Renal cortical epithelial cell (primary cell): Measurements from ENCODE around the gene BMI1. TPM values are rescaled to one million over a fixed set of nuclear protein-coding genes. Genes with fewer than 3 reads are reported as not detected.
"Not testable (repeated sequence)": the region's sequence is repeated elsewhere in the genome, so short reads cannot be mapped to it uniquely, and the experiment has no call there.

ENCODE experiments used
- DNase-seq: peaks from one replicate; pipeline ENCODE4 v3.0.0-alpha.2; 2011; ENCODE audit warnings: low read depth
- total RNA-seq: library from RNA; depleted of rRNA; stranded (reverse); fragments of >200 nt; gene quantifications from 2 replicates; pipeline ENCODE4 v1.2.3, GENCODE V29; 2014

BMI1 gene
- 46.2 and 78.9 TPM in 2 replicates for total RNA-seq

DNA sequence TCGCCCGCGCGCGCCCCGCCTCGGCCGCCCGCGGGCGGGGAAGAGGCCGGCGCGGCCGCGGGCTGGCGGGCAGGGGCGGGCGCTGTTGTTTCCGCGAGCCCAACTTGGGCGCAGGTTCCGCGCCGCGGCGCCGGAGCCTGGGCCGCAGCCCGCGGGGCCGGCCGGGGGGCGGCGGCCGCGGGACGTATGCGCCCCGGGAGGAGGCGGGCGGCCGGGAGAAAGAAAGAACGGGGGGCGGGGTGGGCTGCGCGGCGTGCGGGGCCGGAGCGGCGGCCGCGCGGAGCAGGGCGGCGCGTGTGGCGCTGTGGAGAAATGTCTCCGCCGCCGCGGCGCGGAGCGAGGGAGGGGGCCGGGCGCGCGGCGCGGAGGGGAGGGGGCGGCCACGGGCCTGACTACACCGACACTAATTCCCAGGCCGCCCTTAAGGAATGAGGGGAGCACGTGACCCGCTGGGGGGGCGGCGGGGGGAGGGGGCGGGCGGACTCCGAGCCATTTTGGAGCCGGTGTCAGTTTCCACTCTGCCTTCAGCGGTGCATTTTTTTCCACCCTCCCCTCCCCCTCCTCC lies at the start of gene BMI1:
Gene BMI1, plus strand, starts transcription at position 509 of the 565 bp plus-strand sequence. CDS start 5,351 bp downstream, outside the sequence.
- no peak for DNase-seq

DNA sequence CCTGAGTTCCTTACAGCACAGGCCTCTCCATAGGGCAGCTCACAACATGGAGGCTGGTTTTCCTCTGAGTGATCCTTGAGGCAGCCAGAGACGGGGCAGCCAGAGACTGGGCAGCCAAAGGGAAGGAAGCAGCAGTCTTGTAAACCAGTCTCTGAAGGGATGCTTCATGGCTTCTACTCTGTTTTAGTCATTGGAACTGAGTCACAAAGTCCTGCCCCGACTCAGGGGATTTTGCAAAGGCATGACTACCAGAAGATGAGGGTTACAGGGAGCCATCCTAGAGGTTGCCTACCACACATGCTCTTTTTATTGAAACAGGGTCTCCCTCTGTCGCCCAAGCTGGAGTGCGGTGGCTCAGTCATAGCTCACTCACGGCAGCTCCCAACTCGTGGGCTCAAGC lies 49.1 kb upstream of the BMI1 start:
- no peak for DNase-seq

- no peak for DNase-seq
Observed at GRCh38 chr10:22278441-22278782, 42.5 kb upstream of the BMI1 start.

DNA sequence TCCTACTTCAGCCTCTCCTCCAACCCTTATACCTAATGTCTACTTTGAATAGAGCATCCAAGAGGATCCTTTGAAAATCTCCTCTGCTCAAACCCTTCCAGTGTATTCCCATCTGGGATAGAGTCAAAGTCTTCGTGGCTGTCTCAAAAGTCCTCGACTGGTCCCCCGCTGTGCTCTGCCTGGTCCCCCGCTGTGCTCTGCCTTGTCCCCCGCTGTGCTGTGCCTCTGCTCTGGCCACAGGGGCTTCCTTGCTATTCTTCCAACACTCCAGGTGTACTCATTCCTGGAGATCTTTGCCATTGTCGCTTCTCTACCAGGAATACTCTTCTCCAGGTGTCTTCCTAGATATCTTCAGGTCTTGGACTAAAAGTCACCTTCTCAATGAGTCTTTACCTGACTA lies 40.8 kb upstream of the BMI1 start:
- no peak for DNase-seq

- no peak for DNase-seq
Observed at GRCh38 chr10:22285130-22285529, 35.8 kb upstream of the BMI1 start.

- no peak for DNase-seq
Observed at GRCh38 chr10:22293747-22294404, 27.0 kb upstream of the BMI1 start.

GRCh38 chr10:22294694-22295093 lies 26.2 kb upstream of the BMI1 start:
- DNase-seq: no peak

DNA sequence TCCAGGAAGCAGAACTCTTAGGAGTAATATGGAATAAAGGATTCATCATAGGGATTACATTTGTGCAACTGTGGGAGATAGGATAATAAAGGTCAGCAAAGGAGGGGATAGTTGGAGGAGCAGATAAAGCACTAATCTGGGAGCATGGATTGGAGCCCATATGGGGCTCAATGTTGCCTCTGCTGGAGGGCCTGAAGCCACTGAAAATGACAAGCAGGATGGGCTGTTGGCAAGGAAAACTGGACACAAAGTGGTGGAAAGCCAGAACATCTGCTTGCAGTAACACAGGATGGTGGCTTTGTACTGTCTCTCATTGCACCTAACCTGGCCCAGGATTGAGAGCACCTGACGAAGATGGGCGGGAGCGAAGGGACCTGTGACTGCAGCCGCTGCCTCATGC lies 19.7 kb upstream of the BMI1 start:
- no peak for DNase-seq

- no peak for DNase-seq
Observed at GRCh38 chr10:22303461-22303860, 17.4 kb upstream of the BMI1 start.

DNA sequence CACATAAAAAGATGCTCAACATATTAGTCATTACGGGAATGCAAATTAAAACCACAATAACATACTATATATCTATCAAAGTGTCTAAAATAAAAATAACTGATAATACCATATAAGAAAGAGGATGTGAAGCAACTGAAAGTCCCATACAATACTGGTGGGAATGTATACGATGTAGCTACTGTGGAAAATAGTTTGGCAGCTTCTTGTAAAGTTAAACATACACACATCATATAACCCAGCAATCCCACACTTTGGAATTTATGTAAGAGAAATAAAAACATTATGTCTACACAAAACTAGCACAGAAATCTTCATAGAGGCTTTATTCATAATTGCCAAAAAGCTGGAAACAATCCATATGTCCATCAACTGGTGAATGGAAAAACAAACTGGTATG lies 15.2 kb upstream of the BMI1 start:
- no peak for DNase-seq

GRCh38 chr10:22308390-22308789 lies 12.5 kb upstream of the BMI1 start:
- no peak for DNase-seq

DNA sequence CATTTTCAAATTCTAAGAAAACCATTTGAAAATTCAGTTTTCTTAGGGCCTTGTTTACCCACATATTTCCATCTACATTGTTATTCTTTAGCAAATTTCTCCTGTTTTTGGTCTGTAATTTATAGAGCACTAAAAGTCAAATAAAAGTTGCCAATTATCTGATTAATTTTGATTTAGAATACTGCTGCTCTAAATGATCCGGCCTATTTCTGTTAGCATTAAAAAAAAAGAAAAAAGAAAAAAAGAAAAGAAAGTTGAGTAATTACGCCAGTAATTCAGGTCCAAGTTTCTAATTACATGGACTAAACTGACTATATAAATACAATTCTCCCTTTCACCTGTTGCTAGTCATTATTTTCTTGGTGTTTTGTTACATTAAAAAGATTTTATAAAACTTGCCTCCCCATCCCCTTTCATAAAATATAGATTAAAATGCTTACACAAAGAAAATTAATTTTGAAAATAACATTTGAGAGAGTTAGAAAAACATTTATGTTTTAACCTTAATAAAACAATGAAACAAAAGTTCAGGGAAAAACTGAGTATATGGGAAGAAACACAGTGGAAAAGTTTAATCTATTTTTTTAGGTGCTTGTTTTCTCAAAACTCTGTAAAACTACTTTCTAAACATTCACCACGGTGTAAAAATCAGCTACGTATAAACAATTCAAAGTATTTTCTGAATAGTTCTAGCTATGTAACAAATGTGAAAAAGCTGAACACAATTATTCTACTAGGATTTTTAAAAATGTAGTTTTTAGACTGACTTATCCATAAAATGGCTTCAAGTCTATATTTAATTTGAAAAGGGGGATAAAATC lies 11.5 kb upstream of the BMI1 start:
- no peak for DNase-seq

GRCh38 chr10:22310012-22310411 lies 10.9 kb upstream of the BMI1 start:
- DNase-seq: not testable (repeated sequence)

DNA sequence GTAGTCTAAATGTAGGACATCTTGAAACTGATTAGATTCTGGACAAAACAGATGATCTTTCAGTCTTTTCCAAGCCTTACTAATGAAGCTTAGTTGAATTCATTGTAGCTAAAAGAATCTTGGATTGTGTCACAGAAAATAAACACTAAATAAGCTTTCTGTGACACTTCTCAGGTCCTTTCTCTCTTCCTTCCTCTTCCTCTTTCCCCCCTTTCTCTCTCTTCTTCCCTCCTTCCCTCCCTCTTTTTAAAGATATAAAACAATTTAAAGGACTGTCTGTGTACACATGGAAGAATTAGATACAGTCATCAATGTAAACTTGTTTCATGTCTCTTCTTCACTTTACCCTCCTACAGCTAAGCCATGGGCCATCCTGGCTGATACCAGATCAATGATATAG lies 10.0 kb upstream of the BMI1 start:
- no peak for DNase-seq

- no peak for DNase-seq
Observed at GRCh38 chr10:22314852-22315251, 6.0 kb upstream of the BMI1 start.

- DNase-seq: no peak
Observed at GRCh38 chr10:22315455-22316285, 5.2 kb upstream of the BMI1 start.

DNA sequence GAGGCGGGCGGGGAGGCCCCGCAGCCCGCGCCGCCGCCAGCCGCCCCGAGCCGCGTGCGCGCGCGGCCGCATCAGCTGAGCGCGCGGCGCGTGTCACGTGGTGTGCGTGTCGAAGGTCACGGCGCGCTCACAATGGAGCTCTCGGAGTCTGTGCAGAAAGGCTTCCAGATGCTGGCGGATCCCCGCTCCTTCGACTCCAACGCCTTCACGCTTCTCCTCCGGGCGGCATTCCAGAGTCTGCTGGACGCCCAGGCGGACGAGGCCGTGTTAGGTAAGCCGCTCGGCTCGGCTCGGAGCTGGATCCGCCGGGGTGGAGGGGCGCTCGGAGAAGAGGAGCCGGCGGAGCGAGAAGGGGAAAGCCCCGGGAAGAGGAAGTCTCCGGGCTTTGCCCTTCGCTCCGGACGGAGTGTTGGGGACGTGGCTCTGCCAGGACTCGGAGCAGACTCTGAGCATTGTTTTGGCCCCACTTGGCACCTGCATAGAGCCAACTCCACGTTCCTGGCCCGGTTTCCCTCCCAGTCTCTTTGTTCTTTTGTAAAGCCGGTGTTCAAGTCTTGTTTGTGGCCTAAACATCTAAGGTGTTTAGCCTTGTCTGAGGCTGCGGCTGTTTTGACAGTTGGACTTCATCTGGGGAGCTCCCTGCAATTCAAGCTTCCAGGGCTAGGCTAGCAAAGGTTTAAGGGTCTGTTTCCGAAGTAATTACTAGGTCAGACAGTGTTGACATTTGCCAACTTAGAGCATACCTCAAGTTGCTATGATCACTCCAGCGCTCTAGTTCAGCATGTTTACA lies 4.4 kb upstream of the BMI1 start, which contains the start of gene COMMD3:
Gene COMMD3, plus strand, starts transcription at position 103 of the 790 bp plus-strand sequence. Its CDS starts 30 bp downstream, at position 133.
- DNase-seq: peak; percentile 48

DNA sequence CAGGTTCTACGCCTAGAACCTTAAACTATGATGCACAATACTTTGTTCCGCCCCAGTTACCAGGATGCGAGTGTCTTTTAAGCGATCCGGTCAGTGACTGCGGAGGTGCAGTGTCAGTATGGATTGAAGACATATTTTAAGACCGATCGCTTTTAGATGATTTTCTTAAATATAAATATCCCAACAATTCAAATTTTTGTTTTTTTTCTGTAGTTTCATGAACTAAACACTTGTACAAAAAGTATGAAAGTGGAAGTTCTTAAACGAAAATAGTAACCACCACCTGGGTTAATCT lies 3.9 kb upstream of the BMI1 start:
- DNase-seq: no peak

DNA sequence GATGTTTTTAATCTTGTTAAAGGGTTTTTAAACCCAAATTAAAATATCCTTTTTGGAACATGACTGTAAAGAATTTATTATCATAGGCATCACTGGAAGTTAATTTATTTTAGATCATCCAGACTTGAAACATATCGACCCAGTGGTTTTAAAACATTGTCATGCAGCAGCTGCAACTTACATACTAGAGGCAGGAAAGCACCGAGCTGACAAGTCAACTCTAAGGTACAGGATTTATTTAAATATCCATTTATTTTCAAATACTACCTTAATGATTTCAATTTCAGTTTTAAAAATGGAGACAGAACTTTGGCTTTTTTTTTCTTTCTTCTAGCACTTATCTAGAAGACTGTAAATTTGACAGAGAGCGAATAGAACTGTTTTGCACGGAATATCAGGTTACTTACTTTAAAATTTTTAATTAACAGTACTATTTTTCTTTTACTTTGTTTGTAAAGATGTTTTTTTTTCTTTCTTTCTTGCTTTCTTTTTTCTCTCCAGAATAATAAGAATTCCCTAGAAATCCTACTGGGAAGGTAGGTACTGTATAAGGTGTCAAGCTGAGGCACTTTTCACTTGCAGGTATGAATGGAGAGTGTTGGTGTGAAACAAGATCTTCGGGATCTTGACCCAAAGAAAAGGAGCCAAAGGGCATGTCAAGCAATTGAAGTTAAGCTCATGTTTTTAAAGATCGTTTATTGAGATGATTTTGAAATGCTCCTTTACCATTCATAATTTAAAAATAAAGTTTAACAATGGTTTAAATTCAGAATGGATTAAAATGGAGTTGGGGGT lies 2.9 kb upstream of the BMI1 start:
- no peak for DNase-seq

DNA sequence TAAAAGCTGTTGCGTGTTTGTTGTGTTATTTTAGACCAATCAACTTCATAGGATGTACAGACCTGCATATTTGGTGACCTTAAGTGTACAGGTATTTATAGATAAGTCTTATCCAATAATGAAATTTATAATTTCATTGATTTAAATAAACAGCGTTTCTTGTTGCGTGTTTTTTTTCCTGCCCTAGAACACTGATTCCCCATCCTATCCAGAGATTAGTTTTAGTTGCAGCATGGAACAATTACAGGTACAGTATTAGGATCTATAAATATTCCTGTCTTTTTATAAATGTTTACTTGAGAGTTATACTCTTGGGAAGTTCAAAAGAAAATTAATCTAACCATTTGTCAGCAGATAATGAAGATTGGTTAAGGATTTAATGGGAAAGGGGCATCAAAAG lies 2.1 kb upstream of the BMI1 start:
- no peak for DNase-seq

DNA sequence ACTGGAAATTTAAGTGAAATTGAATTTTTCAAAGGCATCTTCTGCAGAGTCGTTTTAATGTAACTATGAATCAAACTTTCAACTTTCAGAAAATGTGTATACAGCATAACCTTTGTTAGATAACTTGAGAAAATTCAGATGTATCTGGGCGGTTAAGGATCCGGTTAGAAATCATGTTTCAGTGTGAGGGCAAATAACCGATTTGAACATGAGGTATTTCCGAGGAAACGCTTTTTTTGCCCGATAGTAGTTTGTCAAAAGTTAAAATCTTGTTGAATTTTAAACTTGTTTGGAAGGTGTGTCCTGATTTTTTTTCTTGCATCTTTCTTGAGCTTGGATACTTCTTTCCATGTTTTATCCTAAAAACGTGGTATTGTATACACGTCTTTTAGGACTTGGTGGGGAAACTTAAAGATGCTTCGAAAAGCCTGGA lies 1.3 kb upstream of the BMI1 start:
- no peak for DNase-seq
